HL-60 (cell line): ENCODE data around the gene UGCG.

ENCODE experiments used
- DNase-seq, 2 experiments: peaks; one replicate each; pipeline ENCODE4 v3.0.0-alpha.2; 2010 to 2020; ENCODE audit warnings: low read depth in 1 of 2, low spot score in 1 of 2
- H3K27ac ChIP-seq: fragments of 250-450 bp; sonication (Bioruptor Pico); replicated peaks from 2 replicates; pipeline ENCODE4 v1.5.1; 2020; ENCODE audit warnings: mild to moderate bottlenecking, moderate library complexity
- H3K27me3 ChIP-seq: fragments of 250-450 bp; sonication (Bioruptor Pico); 2 replicates; pipeline ENCODE4 v1.5.1; 2021; ENCODE audit warnings: mild to moderate bottlenecking, moderate library complexity; ENCODE audit not compliant: insufficient read depth, poor library complexity, severe bottlenecking
- H3K4me3 ChIP-seq: replicated peaks from 2 replicates; pipeline ENCODE4 v1.5.1; 2011; ENCODE audit warnings: mild to moderate bottlenecking, control low read depth, low read length; ENCODE audit not compliant: insufficient read depth
- CTCF ChIP-seq: IDR thresholded peaks from one replicate; pipeline ENCODE4 v1.5.1; 2011; ENCODE audit warnings: low read length, control low read depth, inconsistent platforms; ENCODE audit not compliant: insufficient read depth
- GABPA ChIP-seq: IDR thresholded peaks from 2 replicates; pipeline ENCODE4 v1.6.1; 2012; ENCODE audit warnings: low read depth
- POLR2AphosphoS5 ChIP-seq: IDR thresholded peaks from 2 replicates; pipeline ENCODE4 v1.6.1; 2012; ENCODE audit warnings: low read depth
- SPI1 ChIP-seq: IDR thresholded peaks from 2 replicates; pipeline ENCODE4 v1.6.1; 2012; ENCODE audit warnings: low read depth, mild to moderate bottlenecking, borderline replicate concordance
- TF ChIP-seq, protein P1 (sequence below): IDR thresholded peaks from 2 replicates; pipeline ENCODE4 v1.6.1; 2012; ENCODE audit warnings: low read depth; ENCODE audit not compliant: insufficient replicate concordance

UGCG gene

GRCh38 chr9:111870774-111871498, 25.7 kb upstream of the UGCG start:
- H3K27ac ChIP-seq = no peak overlapping the region
- no peak overlapping the region for H3K4me3 ChIP-seq
- DNase-seq = no peak
- no peaks in the 10 kb centered on the region for H3K27me3 ChIP-seq
- TF ChIP-seq GABPA = no peak
- TF ChIP-seq POLR2AphosphoS5 = no peak
- TF ChIP-seq, protein P1, sequence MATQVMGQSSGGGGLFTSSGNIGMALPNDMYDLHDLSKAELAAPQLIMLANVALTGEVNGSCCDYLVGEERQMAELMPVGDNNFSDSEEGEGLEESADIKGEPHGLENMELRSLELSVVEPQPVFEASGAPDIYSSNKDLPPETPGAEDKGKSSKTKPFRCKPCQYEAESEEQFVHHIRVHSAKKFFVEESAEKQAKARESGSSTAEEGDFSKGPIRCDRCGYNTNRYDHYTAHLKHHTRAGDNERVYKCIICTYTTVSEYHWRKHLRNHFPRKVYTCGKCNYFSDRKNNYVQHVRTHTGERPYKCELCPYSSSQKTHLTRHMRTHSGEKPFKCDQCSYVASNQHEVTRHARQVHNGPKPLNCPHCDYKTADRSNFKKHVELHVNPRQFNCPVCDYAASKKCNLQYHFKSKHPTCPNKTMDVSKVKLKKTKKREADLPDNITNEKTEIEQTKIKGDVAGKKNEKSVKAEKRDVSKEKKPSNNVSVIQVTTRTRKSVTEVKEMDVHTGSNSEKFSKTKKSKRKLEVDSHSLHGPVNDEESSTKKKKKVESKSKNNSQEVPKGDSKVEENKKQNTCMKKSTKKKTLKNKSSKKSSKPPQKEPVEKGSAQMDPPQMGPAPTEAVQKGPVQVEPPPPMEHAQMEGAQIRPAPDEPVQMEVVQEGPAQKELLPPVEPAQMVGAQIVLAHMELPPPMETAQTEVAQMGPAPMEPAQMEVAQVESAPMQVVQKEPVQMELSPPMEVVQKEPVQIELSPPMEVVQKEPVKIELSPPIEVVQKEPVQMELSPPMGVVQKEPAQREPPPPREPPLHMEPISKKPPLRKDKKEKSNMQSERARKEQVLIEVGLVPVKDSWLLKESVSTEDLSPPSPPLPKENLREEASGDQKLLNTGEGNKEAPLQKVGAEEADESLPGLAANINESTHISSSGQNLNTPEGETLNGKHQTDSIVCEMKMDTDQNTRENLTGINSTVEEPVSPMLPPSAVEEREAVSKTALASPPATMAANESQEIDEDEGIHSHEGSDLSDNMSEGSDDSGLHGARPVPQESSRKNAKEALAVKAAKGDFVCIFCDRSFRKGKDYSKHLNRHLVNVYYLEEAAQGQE = no peak
- no peak for TF ChIP-seq CTCF
- TF ChIP-seq SPI1 = no peak

- H3K4me3 ChIP-seq = no peak overlapping the region
- no peak overlapping the region for H3K27ac ChIP-seq
- DNase-seq = no peak
- no peak for TF ChIP-seq GABPA
- TF ChIP-seq, protein P1 = no peak
- TF ChIP-seq SPI1 = no peak
- no peak for TF ChIP-seq CTCF
- TF ChIP-seq POLR2AphosphoS5 = no peak
- no peaks in the 10 kb centered on the region for H3K27me3 ChIP-seq
Measured at GRCh38 chr9:111871499-111871855, 25.1 kb upstream of the UGCG start.

DNA sequence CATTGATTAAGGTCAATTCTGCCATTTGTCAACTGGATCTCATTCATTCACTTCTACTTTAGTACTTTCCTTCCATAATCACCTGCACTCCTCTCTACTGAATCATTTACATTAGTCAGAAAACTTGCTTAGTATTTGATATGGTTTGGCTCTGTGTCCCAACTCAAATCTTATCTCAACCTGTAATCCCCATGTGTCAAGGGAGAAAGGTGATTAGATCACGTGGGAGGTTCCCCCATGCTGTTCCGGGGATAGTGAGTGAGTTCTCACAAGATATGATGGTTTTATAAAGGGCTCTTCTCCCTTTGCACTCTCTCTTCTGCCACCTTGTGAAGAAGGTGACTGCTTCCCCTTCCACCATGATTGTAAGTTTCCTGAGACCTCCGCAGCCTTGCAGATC, 23.7 kb upstream of the UGCG start:
- H3K27ac ChIP-seq = no peak overlapping the region
- H3K4me3 ChIP-seq = no peak overlapping the region
- no peaks in the 10 kb centered on the region for H3K27me3 ChIP-seq
- TF ChIP-seq GABPA (no peak), CTCF (no peak), SPI1 (no peak), POLR2AphosphoS5 (no peak)
- TF ChIP-seq, protein P1 = no peak
- no peak for DNase-seq
